IMR-90 (cell line): Measurements from ENCODE around the gene OTOG. TPM values are rescaled to one million over a fixed set of nuclear protein-coding genes. Genes with fewer than 3 reads are reported as not detected.

Experiments used
- ATAC-seq: fragments of 200-7000 bp; cut with Tn5 transposase; 2 replicates; pipeline ENCODE4 v1.9.1; 2020; ENCODE audit warnings: low read depth, mild to moderate bottlenecking, moderate library complexity
- BruUV-seq: library from RNA; stranded (reverse); fragments of 400-500 nt; replicated peaks from 2 replicates; lab custom pipeline; 2021; lab: Mats Ljungman, UMichigan
- CTCF ChIA-PET: fragments of 300-600 bp; formaldehyde crosslinking; extraction: SDS; loops from one replicate; lab custom pipeline; 2021; ENCODE audit warnings: antibody characterized with exemption; lab: Yijun Ruan, JAX
- POLR2A ChIA-PET: fragments of 300-600 bp; sonication (Branson Sonifier 250); formaldehyde crosslinking; loops from one replicate; lab custom pipeline; 2022; ENCODE audit warnings: antibody characterized with exemption; ENCODE audit not compliant: unreplicated experiment; lab: Charles Lee
- DNase-seq: peaks from one replicate; pipeline ENCODE4 v3.0.0; 2013
- H2AFZ ChIP-seq: replicated peaks from 2 replicates; pipeline ENCODE3; 2013; ENCODE audit warnings: low read length, mild to moderate bottlenecking; ENCODE audit not compliant: poor library complexity
- H2AK5ac ChIP-seq: 2 replicates; pipeline ENCODE4 v1.6.1; 2013; ENCODE audit warnings: low read depth, low read length, inconsistent platforms
- H2AK9ac ChIP-seq: replicated peaks from 2 replicates; pipeline ENCODE3; 2013; ENCODE audit warnings: mild to moderate bottlenecking, low read depth, low read length, moderate library complexity; ENCODE audit not compliant: poor library complexity
- H2BK120ac ChIP-seq: 2 replicates; pipeline ENCODE4 v1.6.1; 2013; ENCODE audit warnings: low read depth, low read length, inconsistent platforms
- H2BK15ac ChIP-seq: 3 replicates; pipeline ENCODE4 v1.6.1; 2013; ENCODE audit warnings: low read depth, low read length, inconsistent platforms
- H2BK20ac ChIP-seq: 2 replicates; pipeline ENCODE4 v1.6.1; 2013; ENCODE audit warnings: low read depth, mild to moderate bottlenecking, inconsistent platforms, low read length, moderate library complexity
- H2BK5ac ChIP-seq: 2 replicates; pipeline ENCODE4 v1.6.1; 2013; ENCODE audit warnings: mild to moderate bottlenecking, low read depth, low read length, inconsistent platforms; ENCODE audit not compliant: poor library complexity, severe bottlenecking
- H3K14ac ChIP-seq: replicated peaks from 2 replicates; pipeline ENCODE4 v1.6.1; 2013; ENCODE audit warnings: low read depth, low read length, inconsistent platforms
- H3K18ac ChIP-seq: 2 replicates; pipeline ENCODE4 v1.6.1; 2013; ENCODE audit warnings: low read depth, low read length, control low read depth
- H3K23ac ChIP-seq: 2 replicates; pipeline ENCODE4 v1.6.1; 2013; ENCODE audit warnings: low read depth, low read length, inconsistent platforms
- H3K27ac ChIP-seq: 2 replicates; pipeline ENCODE4 v1.5.1; 2013; ENCODE audit warnings: mild to moderate bottlenecking, control low read depth, low read length; ENCODE audit not compliant: insufficient read depth
- H3K27me3 ChIP-seq: 2 replicates; pipeline ENCODE4 v1.6.1; 2013; ENCODE audit warnings: low read length; ENCODE audit not compliant: control insufficient read depth, insufficient read depth
- H3K36me3 ChIP-seq: 2 replicates; pipeline ENCODE4 v1.6.1; 2013; ENCODE audit warnings: low read length, mixed read lengths; ENCODE audit not compliant: control insufficient read depth, insufficient read depth
- H3K4ac ChIP-seq: 2 replicates; pipeline ENCODE4 v1.6.1; 2013; ENCODE audit warnings: low read depth, low read length, inconsistent platforms
- H3K4me1 ChIP-seq: 2 replicates; pipeline ENCODE4 v1.6.1; 2013; ENCODE audit warnings: low read length, mixed read lengths; ENCODE audit not compliant: control insufficient read depth, insufficient read depth
- H3K4me2 ChIP-seq: 2 replicates; pipeline ENCODE4 v1.6.1; 2013; ENCODE audit warnings: low read depth, mild to moderate bottlenecking, control low read depth, low read length, moderate library complexity
- H3K4me3 ChIP-seq: 2 replicates; pipeline ENCODE4 v1.5.1; 2013; ENCODE audit warnings: low read depth, mild to moderate bottlenecking, control low read depth, low read length, moderate library complexity; ENCODE audit not compliant: insufficient read depth
- H3K56ac ChIP-seq: 2 replicates; pipeline ENCODE4 v1.6.1; 2013; ENCODE audit warnings: low read length, inconsistent platforms; ENCODE audit not compliant: insufficient read depth; ENCODE audit errors: extremely low read depth
- H3K79me1 ChIP-seq, 2 experiments: 2 replicates each; pipeline ENCODE4 v1.6.1; 2013; ENCODE audit warnings: low read length in 2 of 2, inconsistent platforms in 1 of 2, low read depth in 1 of 2
- H3K9ac ChIP-seq: 2 replicates; pipeline ENCODE4 v1.6.1; 2013; ENCODE audit warnings: low read depth, low read length, control low read depth
- H3K9me1 ChIP-seq: 2 replicates; pipeline ENCODE4 v1.6.1; 2013; ENCODE audit warnings: low read length, inconsistent platforms; ENCODE audit not compliant: insufficient read depth
- H3K9me3 ChIP-seq: 2 replicates; pipeline ENCODE4 v1.6.1; 2013; ENCODE audit warnings: low read length; ENCODE audit not compliant: control insufficient read depth, insufficient read depth
- H4K20me1 ChIP-seq: 2 replicates; pipeline ENCODE4 v1.6.1; 2013; ENCODE audit warnings: low read length, inconsistent platforms; ENCODE audit not compliant: insufficient read depth
- H4K5ac ChIP-seq: 2 replicates; pipeline ENCODE4 v1.6.1; 2013; ENCODE audit warnings: mild to moderate bottlenecking, low read depth, low read length, control low read depth
- H4K8ac ChIP-seq, 2 experiments: 2 replicates each; pipeline ENCODE4 v1.6.1; 2013; ENCODE audit warnings: low read depth in 2 of 2, low read length in 2 of 2, control low read depth in 1 of 2, inconsistent platforms in 1 of 2
- H4K91ac ChIP-seq: 2 replicates; pipeline ENCODE4 v1.6.1; 2013; ENCODE audit warnings: low read depth, low read length, inconsistent platforms; ENCODE audit not compliant: insufficient read depth
- MAZ ChIP-seq: IDR thresholded peaks from 2 replicates; pipeline ENCODE4 v1.6.1; 2012; ENCODE audit warnings: low read depth, mild to moderate bottlenecking, low read length, improper control_type of control experiment, moderate library complexity, borderline replicate concordance
- WGBS, 2 experiments: methylation state at CpG; one replicate each; pipeline versions ENCODE4 v1.1.5 to v1.1.7; 2013; ENCODE audit warnings: missing lambda C conversion rate in 2 of 2; ENCODE audit not compliant: insufficient read length in 1 of 2; ENCODE audit errors: extremely low coverage in 2 of 2; 5-methylcytosine and 5-hydroxymethylcytosine counted together
- dilution Hi-C: fragments of 300-500 bp; cut with HindIII; formaldehyde crosslinking; loops from one replicate; pipeline ENCODE4 v1.14.3; 2018; ENCODE audit warnings: low sequenced_read_pairs; ENCODE audit not compliant: unreplicated experiment
- in situ Hi-C: fragments of 300-500 bp; cut with MboI; formaldehyde crosslinking; loops from 3 replicates; pipeline ENCODE4 v1.14.3; 2019; ENCODE audit warnings: low sequenced_read_pairs, inconsistent platforms, mixed read lengths
- intact Hi-C: fragments of 100-400 bp; cut with micrococcal nuclease; formaldehyde crosslinking; loops from 2 replicates; pipeline ENCODE4 v1.10.0; 2022
- polyA plus RNA-seq, 3 experiments: library from polyadenylated mRNA; depleted of rRNA; stranded (reverse); fragments of >200 nt; gene quantifications; 2 replicates each; pipeline ENCODE4 v1.2.3, GENCODE V29; 2012; ENCODE audit warnings: low replicate concordance in 1 of 3
- total RNA-seq: library from RNA; depleted of rRNA; stranded (reverse); fragments of >200 nt; gene quantifications from 2 replicates; pipeline ENCODE4 v1.2.3, GENCODE V29; 2012

OTOG gene
- total and polyA plus RNA-seq, 2 of the 4 experiments (the other 2 are of a cell fraction) = not detected

- H4K91ac ChIP-seq = no peak overlapping the region
- no peak overlapping the region for H2BK5ac ChIP-seq
- ATAC-seq (no peak), DNase-seq (no peak)
- no peak overlapping the region for H3K27ac ChIP-seq
- no peak overlapping the region for H3K18ac ChIP-seq
- H3K27me3 ChIP-seq = peaks cover 6% of the 10 kb centered on the region
- no peaks in the 10 kb centered on the region for H4K20me1 ChIP-seq
- H3K14ac ChIP-seq = no peak overlapping the region
- intact Hi-C loops (no loop called here), dilution Hi-C loops (loop anchor here (10.0 kb wide), 1 partner anchor 389 kb away; no protein-coding TSS in a partner anchor), in situ Hi-C loops (loop anchor here (5.0 kb wide), 2 partner anchors 131 to 381 kb away; no protein-coding TSS in a partner anchor)
- no peak overlapping the region for H2AFZ ChIP-seq
- H3K79me1 ChIP-seq = no peaks in the 10 kb centered on the region
- no peaks in the 10 kb centered on the region for H3K9me1 ChIP-seq
- H3K4ac ChIP-seq = no peak overlapping the region
- no peak overlapping the region for H2BK20ac ChIP-seq
- H3K36me3 ChIP-seq = no peaks in the 10 kb centered on the region
- H4K8ac ChIP-seq = no peak overlapping the region
- no peak overlapping the region for H3K9ac ChIP-seq
- no peak overlapping the region for H3K4me2 ChIP-seq
- no TSS peak for BruUV-seq
- no peak overlapping the region for H2BK120ac ChIP-seq
- ChIA-PET POLR2A (no interaction called here), CTCF (no interaction called here)
- H2AK9ac ChIP-seq = no peak overlapping the region
- WGBS, 2 experiments = 0% methylated on average over 1 of the region's 1 CpG; no CpG with 5 or more reads in 1 of the 2 experiments
- no peak overlapping the region for H4K5ac ChIP-seq
- no peak for TF ChIP-seq MAZ
- H3K56ac ChIP-seq = no peak overlapping the region
- H2AK5ac ChIP-seq = no peak overlapping the region
- no peaks in the 10 kb centered on the region for H3K9me3 ChIP-seq
- no peak overlapping the region for H3K4me3 ChIP-seq
- H2BK15ac ChIP-seq = no peak overlapping the region
- no peak overlapping the region for H3K23ac ChIP-seq
- no peaks in the 10 kb centered on the region for H3K4me1 ChIP-seq
Observed at GRCh38 chr11:17596310-17596669, 49.2 kb downstream of the OTOG start.
